WTC11 (cell line): ENCODE measurements around the gene RCAN2. TPM values are rescaled to one million over a fixed set of nuclear protein-coding genes. Genes with fewer than 3 reads are reported as not detected.

ENCODE experiments used
- ATAC-seq: fragments of 200-7000 bp; cut with Tn5 transposase; 2 replicates; pipeline ENCODE4 v1.10.0; 2021; ENCODE audit warnings: mild to moderate bottlenecking, moderate library complexity
- CTCF ChIA-PET: fragments of 300-600 bp; sonication (Branson Sonifier 250); formaldehyde crosslinking; loops from one replicate; lab custom pipeline; 2021; ENCODE audit warnings: antibody characterized with exemption; lab: Charles Lee
- POLR2A ChIA-PET: fragments of 350-600 bp; sonication (Branson Sonifier 250); formaldehyde crosslinking; loops from one replicate; lab custom pipeline; 2021; ENCODE audit warnings: antibody characterized with exemption; lab: Charles Lee
- DNase-seq: peaks from one replicate; pipeline ENCODE4 v3.0.0; 2021; ENCODE audit warnings: low spot score
- H3K27ac Mint-ChIP-seq: 2 replicates; pipeline ENCODE4 v1.8.0; 2021; ENCODE audit warnings: mixed read lengths
- H3K27me3 Mint-ChIP-seq: 2 replicates; pipeline ENCODE4 v1.8.0; 2021; ENCODE audit warnings: low read depth, mild to moderate bottlenecking, moderate library complexity, mixed read lengths
- H3K36me3 Mint-ChIP-seq: 2 replicates; pipeline ENCODE4 v1.8.0; 2021; ENCODE audit warnings: mixed read lengths
- H3K4me1 Mint-ChIP-seq: 2 replicates; pipeline ENCODE4 v1.8.0; 2022; ENCODE audit warnings: mixed read lengths
- H3K4me3 Mint-ChIP-seq: 2 replicates; pipeline ENCODE4 v1.8.0; 2021; ENCODE audit warnings: mild to moderate bottlenecking, moderate library complexity, mixed read lengths
- H3K9me3 Mint-ChIP-seq: 2 replicates; pipeline ENCODE4 v1.8.0; 2021; ENCODE audit warnings: mixed read lengths
- ATF1 ChIP-seq: sonication (generic); formaldehyde crosslinking; IDR thresholded peaks from 2 replicates; pipeline ENCODE4 v1.8.1; 2023; ENCODE audit warnings: mild to moderate bottlenecking, moderate library complexity, missing genetic modification reagents
- CBFB ChIP-seq: sonication (generic); formaldehyde crosslinking; IDR thresholded peaks from 2 replicates; pipeline ENCODE4 v1.8.1; 2022; ENCODE audit warnings: mild to moderate bottlenecking, low read depth, missing genetic modification reagents
- CREM ChIP-seq: sonication (generic); formaldehyde crosslinking; IDR thresholded peaks from 2 replicates; pipeline ENCODE4 v1.8.1; 2022; ENCODE audit warnings: mild to moderate bottlenecking, missing genetic modification reagents, moderate library complexity
- ESRRA ChIP-seq: sonication (generic); formaldehyde crosslinking; IDR thresholded peaks from 2 replicates; pipeline ENCODE4 v1.8.1; 2022; ENCODE audit warnings: mild to moderate bottlenecking, missing genetic modification reagents, borderline replicate concordance
- FOXJ3 ChIP-seq: sonication (generic); formaldehyde crosslinking; IDR thresholded peaks from 2 replicates; pipeline ENCODE4 v1.9.0; 2021; ENCODE audit warnings: missing genetic modification reagents, mild to moderate bottlenecking, borderline replicate concordance
- FOXP1 ChIP-seq: sonication (generic); formaldehyde crosslinking; IDR thresholded peaks from 2 replicates; pipeline ENCODE4 v1.8.0; 2022; ENCODE audit warnings: missing genetic modification reagents, mild to moderate bottlenecking, moderate library complexity, borderline replicate concordance
- GTF2I ChIP-seq: fragments of 250-450 bp; sonication (Bioruptor Pico); conservative IDR thresholded peaks from 2 replicates; pipeline ENCODE4 v1.4.0; 2021; ENCODE audit warnings: mild to moderate bottlenecking
- IRF2 ChIP-seq: sonication (generic); formaldehyde crosslinking; IDR thresholded peaks from 2 replicates; pipeline ENCODE4 v1.8.0; 2022; ENCODE audit warnings: low read depth, missing genetic modification reagents, borderline replicate concordance
- JUN ChIP-seq: sonication (generic); formaldehyde crosslinking; IDR thresholded peaks from 2 replicates; pipeline ENCODE4 v1.8.0; 2023; ENCODE audit warnings: mild to moderate bottlenecking, missing genetic modification reagents
- NFYB ChIP-seq: sonication (generic); formaldehyde crosslinking; conservative IDR thresholded peaks from 2 replicates; pipeline ENCODE4 v1.8.0; 2022; ENCODE audit warnings: low read depth, missing genetic modification reagents
- NR1H2 ChIP-seq: sonication (generic); formaldehyde crosslinking; IDR thresholded peaks from 2 replicates; pipeline ENCODE4 v1.9.0; 2021; ENCODE audit warnings: mild to moderate bottlenecking, moderate library complexity, missing genetic modification reagents
- NR2C2 ChIP-seq: sonication (generic); formaldehyde crosslinking; IDR thresholded peaks from 2 replicates; pipeline ENCODE4 v1.8.0; 2022; ENCODE audit warnings: mild to moderate bottlenecking, missing genetic modification reagents
- RELA ChIP-seq: sonication (generic); formaldehyde crosslinking; IDR thresholded peaks from 2 replicates; pipeline ENCODE4 v1.8.1; 2022; ENCODE audit warnings: missing genetic modification reagents, mild to moderate bottlenecking, borderline replicate concordance
- RORB ChIP-seq: fragments of 250-450 bp; sonication (Bioruptor Pico); IDR thresholded peaks from 2 replicates; pipeline ENCODE4 v1.9.0; 2021; ENCODE audit warnings: mild to moderate bottlenecking
- SMAD4 ChIP-seq: sonication (generic); formaldehyde crosslinking; IDR thresholded peaks from 2 replicates; pipeline ENCODE4 v1.8.0; 2022; ENCODE audit warnings: mild to moderate bottlenecking, missing genetic modification reagents
- TEAD4 ChIP-seq: sonication (generic); formaldehyde crosslinking; IDR thresholded peaks from 2 replicates; pipeline ENCODE4 v1.8.0; 2022; ENCODE audit warnings: mild to moderate bottlenecking, missing genetic modification reagents
- ZNF263 ChIP-seq: sonication (generic); formaldehyde crosslinking; IDR thresholded peaks from 2 replicates; pipeline ENCODE4 v1.8.1; 2022; ENCODE audit warnings: low read depth, mild to moderate bottlenecking, moderate library complexity, missing genetic modification reagents
- total RNA-seq: library from RNA; stranded (reverse); gene quantifications from 3 replicates; pipeline ENCODE4 v1.2.3, GENCODE V29; 2021
- TF ChIP-seq, protein P1 (sequence below): sonication (generic); formaldehyde crosslinking; IDR thresholded peaks from 2 replicates; pipeline ENCODE4 v1.8.0; 2023; ENCODE audit warnings: missing genetic modification reagents, mild to moderate bottlenecking, borderline replicate concordance
- TF ChIP-seq, protein P2 (sequence below): sonication (generic); formaldehyde crosslinking; IDR thresholded peaks from 2 replicates; pipeline ENCODE4 v1.8.0; 2022; ENCODE audit warnings: mild to moderate bottlenecking, missing genetic modification reagents
- TF ChIP-seq, protein P3 (sequence below): sonication (generic); formaldehyde crosslinking; IDR thresholded peaks from 2 replicates; pipeline ENCODE4 v1.8.1; 2022; ENCODE audit warnings: low read depth, mild to moderate bottlenecking, moderate library complexity, missing genetic modification reagents, borderline replicate concordance
- TF ChIP-seq, protein P4 (sequence below): sonication (generic); formaldehyde crosslinking; IDR thresholded peaks from 2 replicates; pipeline ENCODE4 v1.8.1; 2023; ENCODE audit warnings: mild to moderate bottlenecking, missing genetic modification reagents, borderline replicate concordance
- TF ChIP-seq, protein P5 (sequence below): sonication (generic); formaldehyde crosslinking; IDR thresholded peaks from 2 replicates; pipeline ENCODE4 v1.8.1; 2023; ENCODE audit warnings: mild to moderate bottlenecking, missing genetic modification reagents, moderate library complexity

The RCAN2 gene
- total RNA-seq, 1 experiment from 2014 or later, result 3.9 TPM

DNA sequence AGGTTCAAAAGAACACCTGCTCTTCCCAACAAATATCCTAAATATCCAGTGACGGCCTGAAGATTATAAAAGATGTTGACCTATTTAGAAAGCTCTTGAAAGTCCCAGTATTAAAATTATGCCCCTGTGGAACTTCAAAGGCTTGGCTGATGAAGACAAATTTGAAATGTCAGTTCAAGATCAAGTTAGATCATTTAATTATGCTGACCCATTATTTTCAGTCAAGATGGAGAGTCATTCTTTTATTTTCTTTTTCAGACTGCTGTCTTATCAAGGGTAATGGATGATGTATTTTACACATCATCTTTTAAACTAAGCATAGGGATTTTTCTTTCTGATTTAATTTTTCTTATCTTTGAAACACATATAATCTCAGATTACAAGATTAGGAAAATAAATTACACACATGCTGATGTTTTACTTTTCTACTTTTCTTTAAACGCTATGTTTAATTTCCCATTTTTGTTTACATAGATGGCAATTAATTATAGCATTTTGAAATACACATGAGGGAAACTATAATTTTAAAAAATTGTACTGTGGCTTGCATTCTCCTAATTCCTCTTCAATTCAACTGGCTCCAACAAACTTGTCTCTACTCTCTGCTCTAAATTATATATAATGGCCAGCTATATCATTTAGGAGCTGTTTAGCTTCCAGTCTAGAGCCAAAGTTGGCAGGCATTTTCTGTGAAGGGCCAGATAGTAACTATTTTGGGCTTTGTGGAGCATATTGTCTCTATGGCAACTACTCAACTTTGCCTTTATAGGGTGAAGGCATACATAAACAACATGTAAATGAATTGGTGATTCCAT, 123.7 kb downstream of the RCAN2 start (continued):
- TF ChIP-seq, protein P1, sequence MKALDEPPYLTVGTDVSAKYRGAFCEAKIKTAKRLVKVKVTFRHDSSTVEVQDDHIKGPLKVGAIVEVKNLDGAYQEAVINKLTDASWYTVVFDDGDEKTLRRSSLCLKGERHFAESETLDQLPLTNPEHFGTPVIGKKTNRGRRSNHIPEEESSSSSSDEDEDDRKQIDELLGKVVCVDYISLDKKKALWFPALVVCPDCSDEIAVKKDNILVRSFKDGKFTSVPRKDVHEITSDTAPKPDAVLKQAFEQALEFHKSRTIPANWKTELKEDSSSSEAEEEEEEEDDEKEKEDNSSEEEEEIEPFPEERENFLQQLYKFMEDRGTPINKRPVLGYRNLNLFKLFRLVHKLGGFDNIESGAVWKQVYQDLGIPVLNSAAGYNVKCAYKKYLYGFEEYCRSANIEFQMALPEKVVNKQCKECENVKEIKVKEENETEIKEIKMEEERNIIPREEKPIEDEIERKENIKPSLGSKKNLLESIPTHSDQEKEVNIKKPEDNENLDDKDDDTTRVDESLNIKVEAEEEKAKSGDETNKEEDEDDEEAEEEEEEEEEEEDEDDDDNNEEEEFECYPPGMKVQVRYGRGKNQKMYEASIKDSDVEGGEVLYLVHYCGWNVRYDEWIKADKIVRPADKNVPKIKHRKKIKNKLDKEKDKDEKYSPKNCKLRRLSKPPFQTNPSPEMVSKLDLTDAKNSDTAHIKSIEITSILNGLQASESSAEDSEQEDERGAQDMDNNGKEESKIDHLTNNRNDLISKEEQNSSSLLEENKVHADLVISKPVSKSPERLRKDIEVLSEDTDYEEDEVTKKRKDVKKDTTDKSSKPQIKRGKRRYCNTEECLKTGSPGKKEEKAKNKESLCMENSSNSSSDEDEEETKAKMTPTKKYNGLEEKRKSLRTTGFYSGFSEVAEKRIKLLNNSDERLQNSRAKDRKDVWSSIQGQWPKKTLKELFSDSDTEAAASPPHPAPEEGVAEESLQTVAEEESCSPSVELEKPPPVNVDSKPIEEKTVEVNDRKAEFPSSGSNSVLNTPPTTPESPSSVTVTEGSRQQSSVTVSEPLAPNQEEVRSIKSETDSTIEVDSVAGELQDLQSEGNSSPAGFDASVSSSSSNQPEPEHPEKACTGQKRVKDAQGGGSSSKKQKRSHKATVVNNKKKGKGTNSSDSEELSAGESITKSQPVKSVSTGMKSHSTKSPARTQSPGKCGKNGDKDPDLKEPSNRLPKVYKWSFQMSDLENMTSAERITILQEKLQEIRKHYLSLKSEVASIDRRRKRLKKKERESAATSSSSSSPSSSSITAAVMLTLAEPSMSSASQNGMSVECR (CRISPR knock-in tag), result no peak
- TF ChIP-seq NR2C2 (CRISPR knock-in tag) (no peak), RELA (CRISPR knock-in tag) (no peak), CREM (no peak), CBFB (CRISPR knock-in tag) (no peak), ZNF263 (no peak), FOXP1 (CRISPR knock-in tag) (no peak), ATF1 (CRISPR knock-in tag) (no peak), NFYB (CRISPR knock-in tag) (no peak), IRF2 (CRISPR knock-in tag) (no peak), SMAD4 (no peak)
- TF ChIP-seq, protein P2, sequence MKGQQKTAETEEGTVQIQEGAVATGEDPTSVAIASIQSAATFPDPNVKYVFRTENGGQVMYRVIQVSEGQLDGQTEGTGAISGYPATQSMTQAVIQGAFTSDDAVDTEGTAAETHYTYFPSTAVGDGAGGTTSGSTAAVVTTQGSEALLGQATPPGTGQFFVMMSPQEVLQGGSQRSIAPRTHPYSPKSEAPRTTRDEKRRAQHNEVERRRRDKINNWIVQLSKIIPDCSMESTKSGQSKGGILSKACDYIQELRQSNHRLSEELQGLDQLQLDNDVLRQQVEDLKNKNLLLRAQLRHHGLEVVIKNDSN, result no peak
- TF ChIP-seq, all 79 proteins: peak for 0

DNA sequence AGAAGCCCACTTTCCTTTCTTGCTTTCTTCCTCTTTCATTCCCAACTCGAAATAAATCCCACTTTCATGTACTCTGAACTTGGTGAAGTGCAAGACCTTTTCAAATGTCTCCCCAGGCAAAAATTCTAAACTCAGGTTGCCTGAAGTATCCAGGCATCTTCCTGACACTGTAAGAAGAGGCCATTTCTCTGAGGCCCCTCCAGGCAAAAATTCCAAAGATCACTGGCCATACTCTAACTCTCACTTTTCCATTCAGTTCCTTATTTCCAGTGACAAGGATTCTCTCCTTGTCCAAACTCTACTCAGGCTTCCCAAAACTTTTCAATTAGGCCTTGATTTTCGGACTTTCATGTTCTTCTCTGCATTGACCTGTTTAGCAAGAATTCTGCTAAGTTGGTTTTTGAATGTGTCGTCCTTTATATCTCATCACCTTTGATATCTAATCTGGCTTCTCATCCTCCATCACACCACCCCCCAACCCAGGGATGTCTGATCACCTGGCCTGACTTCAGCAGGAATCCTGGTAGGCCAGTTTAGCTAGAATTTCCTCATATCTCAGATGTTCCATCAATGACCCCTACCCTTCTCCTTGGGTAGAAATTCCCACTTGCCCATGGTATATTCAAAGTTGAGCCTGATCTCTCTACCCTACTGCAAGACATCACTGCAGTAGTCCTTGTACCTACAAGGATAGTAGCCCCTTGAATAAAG, 124.9 kb downstream of the RCAN2 start:
- no peaks in the 10 kb centered on the region for H3K27me3 Mint-ChIP-seq
- POLR2A ChIA-PET, result no interaction called here
- no peaks in the 10 kb centered on the region; the same call in 1 of the 2 replicates for H3K4me1 Mint-ChIP-seq
- ATAC-seq (no peak), DNase-seq (no peak)
- H3K27ac Mint-ChIP-seq, result no peak overlapping the region
- TF ChIP-seq TEAD4 (CRISPR knock-in tag) (no peak), FOXP1 (CRISPR knock-in tag) (no peak), GTF2I (CRISPR knock-in tag) (no peak), NR1H2 (no peak), ESRRA (no peak), JUN (no peak)
- H3K36me3 Mint-ChIP-seq, result no peaks in the 10 kb centered on the region
- CTCF ChIA-PET, result no interaction called here
- peaks cover 3% of the 10 kb centered on the region; the same call in 1 of the 2 replicates for H3K9me3 Mint-ChIP-seq
- no peak overlapping the region for H3K4me3 Mint-ChIP-seq

DNA sequence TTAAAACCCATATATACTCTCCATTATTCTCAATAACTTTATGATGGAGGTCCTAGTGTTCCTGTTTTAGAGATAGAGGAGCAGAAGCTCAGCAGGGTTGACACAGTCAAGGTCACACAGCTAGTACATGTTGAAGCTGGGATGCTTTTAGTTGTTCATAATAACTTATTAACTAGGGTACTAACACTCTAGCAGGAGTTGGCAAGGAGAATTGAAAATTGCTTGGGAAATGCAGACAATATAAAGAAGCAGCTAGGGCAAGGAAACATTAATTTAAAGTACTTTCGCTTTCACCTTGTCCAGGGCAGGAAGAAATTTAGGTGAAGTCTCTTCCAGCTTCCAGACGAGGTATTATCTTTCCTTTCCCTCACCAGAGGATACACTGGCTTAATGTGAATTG, 133.7 kb downstream of the RCAN2 start:
- CTCF ChIA-PET, result no interaction called here
- Mint-ChIP-seq H3K4me1 (peaks cover 26% of the 10 kb centered on the region), H3K27me3 (peaks cover 16% of the 10 kb centered on the region; the same call in 1 of the 2 replicates), H3K36me3 (no peaks in the 10 kb centered on the region), H3K27ac (no peak overlapping the region), H3K4me3 (no peak overlapping the region), H3K9me3 (peaks cover 6% of the 10 kb centered on the region)
- no peak for ATAC-seq
- no peak for DNase-seq
- POLR2A ChIA-PET, result no interaction called here
- TF ChIP-seq RORB (CRISPR knock-in tag) (no peak), FOXJ3 (CRISPR knock-in tag) (no peak), RELA (CRISPR knock-in tag) (no peak), ESRRA (no peak)
- TF ChIP-seq, protein P3, sequence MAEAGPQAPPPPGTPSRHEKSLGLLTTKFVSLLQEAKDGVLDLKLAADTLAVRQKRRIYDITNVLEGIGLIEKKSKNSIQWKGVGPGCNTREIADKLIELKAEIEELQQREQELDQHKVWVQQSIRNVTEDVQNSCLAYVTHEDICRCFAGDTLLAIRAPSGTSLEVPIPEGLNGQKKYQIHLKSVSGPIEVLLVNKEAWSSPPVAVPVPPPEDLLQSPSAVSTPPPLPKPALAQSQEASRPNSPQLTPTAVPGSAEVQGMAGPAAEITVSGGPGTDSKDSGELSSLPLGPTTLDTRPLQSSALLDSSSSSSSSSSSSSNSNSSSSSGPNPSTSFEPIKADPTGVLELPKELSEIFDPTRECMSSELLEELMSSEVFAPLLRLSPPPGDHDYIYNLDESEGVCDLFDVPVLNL (CRISPR knock-in tag), result no peak
- TF ChIP-seq, protein P4, sequence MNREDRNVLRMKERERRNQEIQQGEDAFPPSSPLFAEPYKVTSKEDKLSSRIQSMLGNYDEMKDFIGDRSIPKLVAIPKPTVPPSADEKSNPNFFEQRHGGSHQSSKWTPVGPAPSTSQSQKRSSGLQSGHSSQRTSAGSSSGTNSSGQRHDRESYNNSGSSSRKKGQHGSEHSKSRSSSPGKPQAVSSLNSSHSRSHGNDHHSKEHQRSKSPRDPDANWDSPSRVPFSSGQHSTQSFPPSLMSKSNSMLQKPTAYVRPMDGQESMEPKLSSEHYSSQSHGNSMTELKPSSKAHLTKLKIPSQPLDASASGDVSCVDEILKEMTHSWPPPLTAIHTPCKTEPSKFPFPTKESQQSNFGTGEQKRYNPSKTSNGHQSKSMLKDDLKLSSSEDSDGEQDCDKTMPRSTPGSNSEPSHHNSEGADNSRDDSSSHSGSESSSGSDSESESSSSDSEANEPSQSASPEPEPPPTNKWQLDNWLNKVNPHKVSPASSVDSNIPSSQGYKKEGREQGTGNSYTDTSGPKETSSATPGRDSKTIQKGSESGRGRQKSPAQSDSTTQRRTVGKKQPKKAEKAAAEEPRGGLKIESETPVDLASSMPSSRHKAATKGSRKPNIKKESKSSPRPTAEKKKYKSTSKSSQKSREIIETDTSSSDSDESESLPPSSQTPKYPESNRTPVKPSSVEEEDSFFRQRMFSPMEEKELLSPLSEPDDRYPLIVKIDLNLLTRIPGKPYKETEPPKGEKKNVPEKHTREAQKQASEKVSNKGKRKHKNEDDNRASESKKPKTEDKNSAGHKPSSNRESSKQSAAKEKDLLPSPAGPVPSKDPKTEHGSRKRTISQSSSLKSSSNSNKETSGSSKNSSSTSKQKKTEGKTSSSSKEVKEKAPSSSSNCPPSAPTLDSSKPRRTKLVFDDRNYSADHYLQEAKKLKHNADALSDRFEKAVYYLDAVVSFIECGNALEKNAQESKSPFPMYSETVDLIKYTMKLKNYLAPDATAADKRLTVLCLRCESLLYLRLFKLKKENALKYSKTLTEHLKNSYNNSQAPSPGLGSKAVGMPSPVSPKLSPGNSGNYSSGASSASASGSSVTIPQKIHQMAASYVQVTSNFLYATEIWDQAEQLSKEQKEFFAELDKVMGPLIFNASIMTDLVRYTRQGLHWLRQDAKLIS (CRISPR knock-in tag), result no peak
- TF ChIP-seq, protein P5, sequence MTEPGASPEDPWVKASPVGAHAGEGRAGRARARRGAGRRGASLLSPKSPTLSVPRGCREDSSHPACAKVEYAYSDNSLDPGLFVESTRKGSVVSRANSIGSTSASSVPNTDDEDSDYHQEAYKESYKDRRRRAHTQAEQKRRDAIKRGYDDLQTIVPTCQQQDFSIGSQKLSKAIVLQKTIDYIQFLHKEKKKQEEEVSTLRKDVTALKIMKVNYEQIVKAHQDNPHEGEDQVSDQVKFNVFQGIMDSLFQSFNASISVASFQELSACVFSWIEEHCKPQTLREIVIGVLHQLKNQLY (CRISPR knock-in tag), result no peak
